ENCODE measurements around the gene RP2. TPM values are rescaled to one million over a fixed set of nuclear protein-coding genes. Genes with fewer than 3 reads are reported as not detected.

RP2 gene
- polyA plus RNA-seq, 1 donor from 2014 or later: 8.7 TPM

DNA sequence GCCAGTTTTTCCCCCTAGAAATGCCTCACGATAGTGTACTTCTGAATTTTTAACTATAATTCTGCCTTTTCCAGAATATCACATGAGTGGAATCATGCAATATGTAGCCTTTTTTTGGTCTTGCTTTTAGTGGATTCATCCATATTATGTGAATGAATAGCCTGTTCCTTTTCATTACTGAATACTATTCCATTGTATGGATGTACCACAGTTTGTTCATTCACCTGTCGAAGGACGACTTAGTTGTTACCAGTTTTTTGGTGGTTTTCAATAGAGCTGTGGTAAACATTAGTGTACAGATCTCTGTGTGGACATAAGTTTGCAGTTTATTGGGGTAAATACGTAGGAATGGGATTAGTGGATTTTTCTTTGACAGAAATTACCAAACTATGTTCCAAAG, 83.4 kb downstream of the RP2 start:
- Mint-ChIP-seq H3K4me3 (no peak overlapping the region), H3K27ac (no peak overlapping the region), H3K9me3 (peaks cover 5 to 10% (median 6%) of the 10 kb centered on the region in 3 donors), H3K36me3 (peaks cover 2% of the 10 kb centered on the region), H3K4me1 (peaks cover 6 to 11% (median 8%) of the 10 kb centered on the region in 3 donors), H3K27me3 (peaks cover 1% of the 10 kb centered on the region)

DNA sequence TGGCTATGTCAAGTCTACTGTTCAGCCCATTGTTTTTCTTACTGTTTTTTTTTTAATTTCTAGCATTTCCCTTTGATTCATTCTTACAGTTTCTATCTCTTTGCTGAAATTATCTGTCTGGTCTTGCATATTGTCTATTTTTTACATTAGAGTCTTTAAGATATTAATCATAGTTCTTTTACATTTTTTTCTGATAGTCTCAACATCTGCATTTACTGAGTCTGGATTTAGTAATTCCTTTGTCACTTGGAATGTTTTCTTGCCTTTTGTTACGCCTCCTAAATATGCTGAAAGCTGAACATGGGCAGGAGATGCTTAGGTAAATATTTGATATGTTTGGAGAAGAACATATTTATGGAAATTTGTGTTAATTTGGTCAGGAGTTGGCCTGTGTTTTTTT, 85.8 kb downstream of the RP2 start:
- Mint-ChIP-seq H3K36me3 (peaks cover 2% of the 10 kb centered on the region), H3K9me3 (peaks cover 5 to 10% (median 6%) of the 10 kb centered on the region in 3 donors), H3K4me3 (no peak overlapping the region), H3K4me1 (peaks cover 3 to 8% (median 8%) of the 10 kb centered on the region in 3 donors), H3K27ac (no peak overlapping the region), H3K27me3 (no peaks in the 10 kb centered on the region)

DNA sequence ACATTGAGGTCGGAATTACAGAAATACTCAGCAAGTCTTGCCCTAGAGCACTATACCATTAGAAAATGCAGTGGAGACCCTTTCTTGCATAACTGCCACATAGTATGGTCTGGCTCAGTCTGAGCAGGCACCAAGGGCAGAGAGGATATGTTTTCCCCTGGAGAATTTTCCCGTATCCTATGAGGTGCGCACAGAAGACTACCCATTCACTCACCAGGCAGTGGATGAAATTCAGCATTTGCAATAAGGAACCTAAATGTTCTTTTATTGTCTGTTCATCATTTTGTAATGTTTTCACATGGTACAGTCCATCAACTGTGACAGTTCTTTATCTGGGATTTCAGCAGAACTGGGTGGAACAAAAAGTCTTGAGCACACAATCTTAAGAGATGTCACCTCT, 90.9 kb downstream of the RP2 start:
- Mint-ChIP-seq H3K9me3 (no peaks in the 10 kb centered on the region), H3K27ac (no peak overlapping the region), H3K4me1 (peaks cover 3 to 14% (median 5%) of the 10 kb centered on the region in 3 donors), H3K27me3 (no peaks in the 10 kb centered on the region), H3K36me3 (peaks cover 1% of the 10 kb centered on the region), H3K4me3 (no peak overlapping the region)

DNA sequence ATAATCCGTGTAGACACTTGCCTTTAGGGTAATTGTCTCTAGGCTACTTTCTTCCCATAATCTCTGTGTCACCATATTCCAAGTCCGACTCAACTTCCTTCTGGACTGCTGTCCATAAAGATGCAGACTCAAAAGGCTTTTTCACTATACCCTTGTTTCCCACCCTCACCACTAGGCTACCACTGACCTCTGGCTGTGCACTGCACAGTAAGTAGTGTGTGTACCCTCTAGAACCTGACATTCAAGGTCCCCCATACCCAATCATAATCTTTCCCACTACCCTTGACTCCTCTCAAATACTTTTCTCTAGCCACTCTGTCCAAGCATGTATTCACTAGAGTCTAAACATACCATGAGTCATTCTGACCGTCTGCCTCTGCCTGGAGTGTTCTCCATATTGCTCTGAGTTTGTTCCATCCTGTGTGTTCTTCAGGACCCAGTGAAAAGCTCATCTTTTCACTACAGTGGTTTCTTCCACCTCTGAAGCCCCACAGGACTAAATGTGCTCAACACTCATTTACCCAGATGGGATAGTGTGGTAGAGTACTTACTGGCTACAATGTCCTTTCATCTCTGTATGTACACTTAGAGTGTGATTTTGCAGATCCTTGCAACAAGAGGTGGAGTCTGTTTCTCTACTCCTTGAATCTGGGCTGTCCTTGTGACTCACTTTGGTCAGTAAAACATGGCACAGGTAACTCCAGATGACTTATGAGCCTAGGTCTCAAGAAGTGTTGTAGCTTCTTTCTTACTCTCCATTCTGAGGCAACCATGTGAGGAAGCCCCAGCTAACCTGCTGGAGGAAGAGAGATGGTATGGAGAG, 92.8 kb downstream of the RP2 start:
- peak overlapping the region in 1 of 3 donors; percentile 8 for H3K27ac Mint-ChIP-seq
- no peaks in the 10 kb centered on the region for H3K9me3 Mint-ChIP-seq
- no peak overlapping the region for H3K4me3 Mint-ChIP-seq

More for the DNA sequence above, 92.8 kb downstream of the RP2 start:
- Mint-ChIP-seq H3K27me3 (no peaks in the 10 kb centered on the region), H3K36me3 (peaks cover 1% of the 10 kb centered on the region), H3K4me1 (peaks cover 6 to 21% (median 13%) of the 10 kb centered on the region in 3 donors)

Other genes starting within 250 kb of the RP2 start
- gene SLC9A7, start 77.9 kb upstream of the RP2 start, polyA plus RNA-seq: 18.7 TPM
- gene JADE3, start 75.4 kb downstream of the RP2 start, polyA plus RNA-seq: 3.5 TPM
- gene RGN, start 241.4 kb downstream of the RP2 start, polyA plus RNA-seq: not detected

Data from IgD-negative memory B cell (primary cell).